BJ (cell line): ENCODE measurements around the gene KIF26B. TPM values are rescaled to one million over a fixed set of nuclear protein-coding genes. Genes with fewer than 3 reads are reported as not detected.

Experiments used
- CTCF ChIA-PET: fragments of 350-600 bp; formaldehyde crosslinking; extraction: SDS; loops from one replicate; lab custom pipeline; 2021; ENCODE audit warnings: antibody characterized with exemption, inconsistent platforms; lab: Yijun Ruan, JAX
- POLR2A ChIA-PET: fragments of 300-600 bp; sonication (Branson Sonifier 250); formaldehyde crosslinking; extraction: SDS; loops from one replicate; lab custom pipeline; 2021; ENCODE audit warnings: antibody characterized with exemption; lab: Charles Lee
- DNase-seq: peaks from one replicate; pipeline ENCODE4 v3.0.0-alpha.2; 2011; ENCODE audit warnings: low read depth
- H3K27me3 ChIP-seq: 2 replicates; pipeline ENCODE4 v1.6.0; 2011; ENCODE audit warnings: low read length; ENCODE audit not compliant: control insufficient read depth, insufficient read depth
- H3K36me3 ChIP-seq: 2 replicates; pipeline ENCODE4 v1.5.1; 2011; ENCODE audit warnings: low read length; ENCODE audit not compliant: control insufficient read depth, insufficient read depth
- H3K4me3 ChIP-seq: 2 replicates; pipeline ENCODE4 v1.5.1; 2011; ENCODE audit warnings: low read depth, mild to moderate bottlenecking, control low read depth, low read length
- CTCF ChIP-seq: IDR thresholded peaks from 2 replicates; pipeline ENCODE4 v1.5.1; 2011; ENCODE audit warnings: low read depth, mild to moderate bottlenecking, control low read depth, inconsistent platforms, low read length, moderate library complexity; ENCODE audit not compliant: insufficient read depth
- polyA plus RNA-seq: library from polyadenylated mRNA; depleted of rRNA; stranded (reverse); fragments of >200 nt; gene quantifications from 2 replicates; pipeline ENCODE4 v1.2.3, GENCODE V29; 2011

KIF26B gene
- polyA plus RNA-seq, 1 experiment = 2.8 TPM

GRCh38 chr1:245465666-245466065 is 310.9 kb downstream of the KIF26B start:
- no peak for TF ChIP-seq CTCF
- H3K36me3 ChIP-seq = no peaks in the 10 kb centered on the region
- H3K27me3 ChIP-seq = no peaks in the 10 kb centered on the region
- no peak overlapping the region for H3K4me3 ChIP-seq
- ChIA-PET POLR2A (no interaction called here), CTCF (interaction anchor here (1.0 kb wide), 1 partner anchor 20 kb away, joined by 3 read pairs; no protein-coding TSS in a partner anchor)
- no peak for DNase-seq

- CTCF ChIA-PET = no interaction called here
- Histone ChIP-seq H3K4me3 (no peak overlapping the region), H3K27me3 (no peaks in the 10 kb centered on the region), H3K36me3 (no peaks in the 10 kb centered on the region)
- no peak for TF ChIP-seq CTCF
- POLR2A ChIA-PET = no interaction called here
- no peak for DNase-seq
Observed at GRCh38 chr1:245466261-245466660, 311.5 kb downstream of the KIF26B start.

- H3K4me3 ChIP-seq = no peak overlapping the region
- H3K27me3 ChIP-seq = no peaks in the 10 kb centered on the region
- TF ChIP-seq CTCF = no peak
- POLR2A ChIA-PET = no interaction called here
- no peaks in the 10 kb centered on the region for H3K36me3 ChIP-seq
- CTCF ChIA-PET = no interaction called here
- DNase-seq = no peak
Observed at GRCh38 chr1:245467804-245468203, 313.0 kb downstream of the KIF26B start.

GRCh38 chr1:245469006-245469405 is 314.2 kb downstream of the KIF26B start:
- DNase-seq = no peak
- Histone ChIP-seq H3K27me3 (no peaks in the 10 kb centered on the region), H3K36me3 (no peaks in the 10 kb centered on the region), H3K4me3 (no peak overlapping the region)
- no peak for TF ChIP-seq CTCF
- ChIA-PET POLR2A (no interaction called here), CTCF (no interaction called here)

- DNase-seq = no peak
- ChIA-PET POLR2A (no interaction called here), CTCF (interaction anchor here (1.0 kb wide), 1 partner anchor 17 kb away, joined by 3 read pairs; no protein-coding TSS in a partner anchor)
- Histone ChIP-seq H3K36me3 (no peaks in the 10 kb centered on the region), H3K27me3 (no peaks in the 10 kb centered on the region), H3K4me3 (no peak overlapping the region)
- TF ChIP-seq CTCF = no peak
Observed at GRCh38 chr1:245469734-245470133, 314.9 kb downstream of the KIF26B start.
